Kidney capillary endothelial cell (primary cell): ENCODE measurements around the gene FADS3.

ENCODE experiments used
- DNase-seq: peaks from one replicate; pipeline ENCODE4 v3.0.0-alpha.2; 2018; ENCODE audit warnings: low spot score

Gene FADS3

GRCh38 chr11:61834278-61835048, 56.9 kb downstream of the FADS3 start:
- peak; percentile 88 for DNase-seq

- DNase-seq = no peak
Measured at GRCh38 chr11:61833926-61834277, 57.4 kb downstream of the FADS3 start.

GRCh38 chr11:61833471-61833870, 57.9 kb downstream of the FADS3 start:
- DNase-seq = no peak

GRCh38 chr11:61832754-61833153, 58.6 kb downstream of the FADS3 start:
- no peak for DNase-seq

GRCh38 chr11:61832207-61832606, 59.1 kb downstream of the FADS3 start:
- no peak for DNase-seq

- DNase-seq = no peak
Measured at GRCh38 chr11:61830237-61831105, 60.9 kb downstream of the FADS3 start.

- DNase-seq = no peak
Measured at GRCh38 chr11:61829806-61830205, 61.5 kb downstream of the FADS3 start.

GRCh38 chr11:61828629-61829407, 62.5 kb downstream of the FADS3 start:
- peak; percentile 23 for DNase-seq

- no peak for DNase-seq
Measured at GRCh38 chr11:61828379-61828628, 63.0 kb downstream of the FADS3 start.

- DNase-seq = peak; percentile 76
Measured at GRCh38 chr11:61827571-61828378, 63.6 kb downstream of the FADS3 start, which contains the start of gene FADS2. Gene FADS2 (plus strand): TSS chr11:61828300. CDS start chr11:61828391, 91 bp downstream.

GRCh38 chr11:61826930-61827570, 64.3 kb downstream of the FADS3 start:
- no peak for DNase-seq
